GM18520 (cell line): ENCODE data around the gene HPCAL1.
A peak's percentile ranks its signal among the peaks of the same experiment; 100 is the strongest.
"Not testable (repeated sequence)": the region's sequence is repeated elsewhere in the genome, so short reads cannot be mapped to it uniquely, and the experiment has no call there.

Experiments
- ATAC-seq: cut with Tn5 transposase; IDR thresholded peaks from one replicate; pipeline ENCODE4 v1.9.1; 2021; ENCODE audit not compliant: unreplicated experiment

HPCAL1 gene

GRCh38 chr2:10435820-10436204 is 133.1 kb downstream of the HPCAL1 start:
- no peak for ATAC-seq

GRCh38 chr2:10436583-10437110 is 133.9 kb downstream of the HPCAL1 start:
- ATAC-seq, result no peak

- ATAC-seq, result no peak
Observed at GRCh38 chr2:10437806-10438205, 135.1 kb downstream of the HPCAL1 start.

GRCh38 chr2:10438688-10439087 is 136.0 kb downstream of the HPCAL1 start:
- ATAC-seq, result no peak

- ATAC-seq, result no peak
Observed at GRCh38 chr2:10439185-10439879, 136.6 kb downstream of the HPCAL1 start.

- no peak for ATAC-seq
Observed at GRCh38 chr2:10439971-10440370, 137.3 kb downstream of the HPCAL1 start.

- ATAC-seq, result no peak
Observed at GRCh38 chr2:10440736-10441135, 138.0 kb downstream of the HPCAL1 start.

GRCh38 chr2:10441948-10442347 is 139.2 kb downstream of the HPCAL1 start:
- ATAC-seq, result no peak

- not testable (repeated sequence) for ATAC-seq
Observed at GRCh38 chr2:10442469-10443126, 139.9 kb downstream of the HPCAL1 start.

- ATAC-seq, result no peak
Observed at GRCh38 chr2:10444463-10444862, 141.8 kb downstream of the HPCAL1 start.

- ATAC-seq, result no peak
Observed at GRCh38 chr2:10446631-10447030, 143.9 kb downstream of the HPCAL1 start.

- ATAC-seq, result peak; percentile 17
Observed at GRCh38 chr2:10447300-10447894, 144.7 kb downstream of the HPCAL1 start.

GRCh38 chr2:10447895-10448575 is 145.3 kb downstream of the HPCAL1 start, which contains the start of gene ODC1:
ODC1 (minus strand) TSS chr2:10448327; CDS start chr2:10445032, 3,295 bp downstream.
- ATAC-seq, result peak; percentile 38

GRCh38 chr2:10448576-10449485 is 146.1 kb downstream of the HPCAL1 start:
- peak; percentile 36 for ATAC-seq

- no peak for ATAC-seq
Observed at GRCh38 chr2:10449486-10449831, 146.8 kb downstream of the HPCAL1 start.

GRCh38 chr2:10449838-10450691 is 147.4 kb downstream of the HPCAL1 start:
- ATAC-seq, result no peak

GRCh38 chr2:10451819-10452218 is 149.1 kb downstream of the HPCAL1 start:
- no peak for ATAC-seq

GRCh38 chr2:10452312-10452711 is 149.6 kb downstream of the HPCAL1 start:
- ATAC-seq, result no peak
